ENCODE data around the gene RNASE9.
"Not testable (repeated sequence)": the region's sequence is repeated elsewhere in the genome, so short reads cannot be mapped to it uniquely, and the experiment has no call there.

The RNASE9 gene

GRCh38 chr14:20601522-20601921, 40.7 kb upstream of the RNASE9 start:
- Histone ChIP-seq H3K27me3 (ENCODE audit: control insufficient read depth in 1 of 2, insufficient read depth in 2 of 2, low read length in 2 of 2) (no peaks in the 10 kb centered on the region), H3K27ac (ENCODE audit: low read length) (no peak overlapping the region), H3K9me3 (ENCODE audit: control insufficient read depth in 2 of 2, low read length in 2 of 2) (no peaks in the 10 kb centered on the region), H3K4me1 (ENCODE audit: control insufficient read depth, insufficient read depth, low read length) (no peaks in the 10 kb centered on the region), H3K4me3 (ENCODE audit: low read length in 2 of 2) (no peak overlapping the region), H3K9ac (ENCODE audit: low read length in 2 of 2) (no peak overlapping the region), H3K36me3 (ENCODE audit: control insufficient read depth in 2 of 2, insufficient read depth in 2 of 2, low read length in 2 of 2) (no peaks in the 10 kb centered on the region)

- no peak overlapping the region for H3K27ac ChIP-seq (ENCODE audit: low read length)
- no peaks in the 10 kb centered on the region for H3K27me3 ChIP-seq (ENCODE audit: control insufficient read depth in 1 of 2, insufficient read depth in 2 of 2, low read length in 2 of 2)
- no peaks in the 10 kb centered on the region for H3K9me3 ChIP-seq (ENCODE audit: control insufficient read depth in 2 of 2, low read length in 2 of 2)
- H3K4me3 ChIP-seq (ENCODE audit: low read length in 2 of 2) = no peak overlapping the region
- H3K36me3 ChIP-seq (ENCODE audit: control insufficient read depth in 2 of 2, insufficient read depth in 2 of 2, low read length in 2 of 2) = no peaks in the 10 kb centered on the region
- H3K4me1 ChIP-seq (ENCODE audit: control insufficient read depth, insufficient read depth, low read length) = no peaks in the 10 kb centered on the region
- no peak overlapping the region for H3K9ac ChIP-seq (ENCODE audit: low read length in 2 of 2)
These were observed 36.3 kb upstream of the RNASE9 start for GRCh38 chr14:20597108-20597507.

DNA sequence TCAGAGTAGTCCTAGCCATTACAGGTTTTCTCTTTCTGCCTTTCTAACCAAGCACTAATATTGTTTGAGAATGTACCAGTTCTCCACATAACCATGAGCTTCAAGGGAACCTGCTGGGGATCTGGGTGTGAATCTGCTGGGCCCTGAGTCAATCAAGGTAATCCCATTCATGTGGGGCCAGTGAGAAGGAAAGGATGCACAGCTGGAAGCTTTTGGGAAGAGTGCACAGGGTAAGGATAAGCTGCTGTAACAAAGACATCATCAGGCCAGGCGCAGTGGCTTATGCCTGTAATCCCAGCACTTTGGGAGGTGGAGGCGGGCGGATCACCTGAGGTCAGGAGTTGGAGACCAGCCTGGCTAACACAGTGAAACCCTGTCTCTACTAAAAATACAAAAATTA, 34.9 kb upstream of the RNASE9 start:
- not testable (repeated sequence) for H3K36me3 ChIP-seq (ENCODE audit: control insufficient read depth in 2 of 2, insufficient read depth in 2 of 2, low read length in 2 of 2); H3K4me3 ChIP-seq (ENCODE audit: low read length in 2 of 2); H3K4me1 ChIP-seq (ENCODE audit: control insufficient read depth, insufficient read depth, low read length); H3K9ac ChIP-seq (ENCODE audit: low read length in 2 of 2); H3K27ac ChIP-seq (ENCODE audit: low read length); H3K9me3 ChIP-seq (ENCODE audit: control insufficient read depth in 2 of 2, low read length in 2 of 2); H3K27me3 ChIP-seq (ENCODE audit: control insufficient read depth in 1 of 2, insufficient read depth in 2 of 2, low read length in 2 of 2)

DNA sequence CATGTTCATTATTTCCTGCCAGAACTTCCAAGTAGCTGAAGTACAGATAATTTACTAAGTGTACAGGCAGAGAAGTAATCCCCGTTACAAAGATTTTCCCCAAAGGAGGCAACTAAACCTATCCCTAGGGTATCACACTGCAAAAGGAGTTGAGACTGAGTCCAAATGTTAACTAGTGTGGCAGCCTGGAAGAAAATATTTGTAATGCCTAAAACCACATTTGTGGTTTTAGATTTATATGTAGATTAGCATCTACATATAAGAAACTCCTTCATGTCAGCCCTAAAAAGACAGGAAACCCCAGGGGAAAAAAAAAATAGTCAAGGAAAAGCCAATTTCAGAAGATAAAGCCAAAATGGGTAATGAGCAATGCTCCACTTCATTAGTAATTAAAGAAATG, 31.7 kb upstream of the RNASE9 start:
- Histone ChIP-seq H3K4me3 (ENCODE audit: low read length in 2 of 2) (no peak overlapping the region), H3K36me3 (ENCODE audit: control insufficient read depth in 2 of 2, insufficient read depth in 2 of 2, low read length in 2 of 2) (no peaks in the 10 kb centered on the region), H3K9ac (ENCODE audit: low read length in 2 of 2) (no peak overlapping the region), H3K27me3 (ENCODE audit: control insufficient read depth in 1 of 2, insufficient read depth in 2 of 2, low read length in 2 of 2) (peaks cover 0 to 4% of the 10 kb centered on the region in 2 donors), H3K27ac (ENCODE audit: low read length) (no peak overlapping the region), H3K9me3 (ENCODE audit: control insufficient read depth in 2 of 2, low read length in 2 of 2) (no peaks in the 10 kb centered on the region), H3K4me1 (ENCODE audit: control insufficient read depth, insufficient read depth, low read length) (no peaks in the 10 kb centered on the region)

- H3K9me3 ChIP-seq (ENCODE audit: control insufficient read depth in 2 of 2, low read length in 2 of 2) = no peaks in the 10 kb centered on the region
- no peaks in the 10 kb centered on the region for H3K4me1 ChIP-seq (ENCODE audit: control insufficient read depth, insufficient read depth, low read length)
- H3K9ac ChIP-seq (ENCODE audit: low read length in 2 of 2) = no peak within 1 kb of the TSS
- no peak within 1 kb of the TSS for H3K27ac ChIP-seq (ENCODE audit: low read length)
- H3K27me3 ChIP-seq (ENCODE audit: control insufficient read depth in 1 of 2, insufficient read depth in 2 of 2, low read length in 2 of 2) = peaks cover 0 to 4% of the 10 kb centered on the region in 2 donors
- no peaks in the 10 kb centered on the region for H3K36me3 ChIP-seq (ENCODE audit: control insufficient read depth in 2 of 2, insufficient read depth in 2 of 2, low read length in 2 of 2)
- no peak within 1 kb of the TSS for H3K4me3 ChIP-seq (ENCODE audit: low read length in 2 of 2)
These were observed 30.4 kb upstream of the RNASE9 start, which contains the start of gene RNASE12 for GRCh38 chr14:20591235-20591634. Gene RNASE12 (minus strand): TSS chr14:20591376. CDS start chr14:20590723, 653 bp downstream.

DNA sequence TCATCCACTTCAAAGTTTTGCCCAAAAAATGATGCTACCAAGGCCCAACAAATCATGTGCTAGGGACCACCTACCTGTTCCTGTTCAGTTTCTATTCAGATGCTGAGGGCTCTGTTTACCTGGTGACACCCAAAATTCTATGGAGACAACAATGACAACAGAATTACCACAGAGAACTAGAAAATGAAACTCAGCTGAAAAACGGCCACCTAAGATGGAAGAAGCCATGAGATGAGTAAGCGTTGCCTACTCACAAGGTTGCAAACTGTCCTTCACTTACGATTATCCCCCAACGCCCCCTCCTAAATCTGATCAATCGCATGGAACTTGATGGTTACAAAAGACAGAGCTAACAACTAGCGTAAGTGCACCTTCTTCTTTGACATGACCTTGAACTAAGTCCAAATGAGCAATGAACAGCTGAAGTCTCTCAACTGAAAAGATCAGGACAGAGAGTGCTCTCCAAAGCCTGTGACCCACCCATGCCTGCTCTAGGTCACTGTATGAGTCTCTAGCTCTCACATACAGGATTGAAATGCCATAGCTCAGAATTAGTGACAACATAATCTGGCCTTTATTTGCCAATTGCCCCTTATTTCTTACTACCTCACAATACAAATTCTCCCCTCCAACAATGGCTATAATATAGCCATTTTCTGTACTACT, 26.8 kb upstream of the RNASE9 start, which contains the start of gene RNASE11:
RNASE11 (minus strand) TSS at position 513 of the 666 bp plus-strand sequence.
- H3K4me1 ChIP-seq (ENCODE audit: control insufficient read depth, insufficient read depth, low read length) = no peaks in the 10 kb centered on the region
- no peaks in the 10 kb centered on the region for H3K9me3 ChIP-seq (ENCODE audit: control insufficient read depth in 2 of 2, low read length in 2 of 2)
- no peak within 1 kb of the TSS for H3K27ac ChIP-seq (ENCODE audit: low read length)
- no peaks in the 10 kb centered on the region for H3K36me3 ChIP-seq (ENCODE audit: control insufficient read depth in 2 of 2, insufficient read depth in 2 of 2, low read length in 2 of 2)
- no peak within 1 kb of the TSS for H3K9ac ChIP-seq (ENCODE audit: low read length in 2 of 2)
- H3K4me3 ChIP-seq (ENCODE audit: low read length in 2 of 2) = no peak within 1 kb of the TSS
- peaks cover 0 to 4% of the 10 kb centered on the region in 2 donors for H3K27me3 ChIP-seq (ENCODE audit: control insufficient read depth in 1 of 2, insufficient read depth in 2 of 2, low read length in 2 of 2)

DNA sequence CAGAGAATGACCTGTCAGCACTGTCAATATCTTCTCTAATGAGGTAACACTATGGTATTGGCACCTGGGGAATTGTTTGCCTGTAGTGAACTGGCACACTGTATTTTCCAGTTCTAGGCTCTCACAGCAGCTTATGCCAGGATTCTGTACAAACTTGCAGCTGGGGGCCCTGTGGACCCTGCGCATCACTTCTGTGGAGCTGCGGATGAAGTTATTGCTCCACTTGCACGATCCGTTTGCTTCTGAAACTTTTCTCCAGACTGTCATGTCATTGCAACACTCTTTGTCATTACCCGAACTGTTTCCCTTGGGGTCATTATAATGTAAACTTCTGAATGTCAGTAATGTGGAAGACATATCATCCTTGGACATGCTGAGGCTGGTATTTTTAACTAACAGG, 23.1 kb upstream of the RNASE9 start:
- Histone ChIP-seq H3K9ac (ENCODE audit: low read length in 2 of 2) (no peak overlapping the region), H3K4me3 (ENCODE audit: low read length in 2 of 2) (no peak overlapping the region), H3K36me3 (ENCODE audit: control insufficient read depth in 2 of 2, insufficient read depth in 2 of 2, low read length in 2 of 2) (no peaks in the 10 kb centered on the region), H3K4me1 (ENCODE audit: control insufficient read depth, insufficient read depth, low read length) (no peaks in the 10 kb centered on the region), H3K27ac (ENCODE audit: low read length) (no peak overlapping the region), H3K9me3 (ENCODE audit: control insufficient read depth in 2 of 2, low read length in 2 of 2) (no peaks in the 10 kb centered on the region), H3K27me3 (ENCODE audit: control insufficient read depth in 1 of 2, insufficient read depth in 2 of 2, low read length in 2 of 2) (no peaks in the 10 kb centered on the region)

DNA sequence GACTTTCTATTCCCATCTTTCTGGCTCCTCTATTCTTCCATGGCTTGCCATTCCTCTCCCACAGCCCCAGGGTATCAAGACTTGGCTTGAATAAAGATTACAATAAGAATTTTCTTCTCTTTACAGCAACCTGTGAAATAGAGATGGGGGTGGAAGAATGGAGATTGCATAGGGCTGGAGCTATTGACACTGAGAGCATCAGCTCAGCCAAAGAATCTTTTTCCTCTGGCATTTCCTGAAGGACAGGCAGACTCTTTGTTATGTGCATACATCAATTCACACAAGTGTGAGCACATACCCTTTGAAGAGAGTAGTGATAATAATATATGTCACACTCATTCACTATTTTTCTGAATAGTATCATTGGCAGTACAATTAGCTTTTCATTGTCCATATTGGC, 22.3 kb upstream of the RNASE9 start:
- no peaks in the 10 kb centered on the region for H3K27me3 ChIP-seq (ENCODE audit: control insufficient read depth in 1 of 2, insufficient read depth in 2 of 2, low read length in 2 of 2)
- no peaks in the 10 kb centered on the region for H3K36me3 ChIP-seq (ENCODE audit: control insufficient read depth in 2 of 2, insufficient read depth in 2 of 2, low read length in 2 of 2)
- H3K4me1 ChIP-seq (ENCODE audit: control insufficient read depth, insufficient read depth, low read length) = no peaks in the 10 kb centered on the region
- no peak overlapping the region for H3K27ac ChIP-seq (ENCODE audit: low read length)
- no peaks in the 10 kb centered on the region for H3K9me3 ChIP-seq (ENCODE audit: control insufficient read depth in 2 of 2, low read length in 2 of 2)
- no peak overlapping the region for H3K4me3 ChIP-seq (ENCODE audit: low read length in 2 of 2)
- H3K9ac ChIP-seq (ENCODE audit: low read length in 2 of 2) = no peak overlapping the region

GRCh38 chr14:20580242-20580641, 19.4 kb upstream of the RNASE9 start:
- Histone ChIP-seq H3K27ac (ENCODE audit: low read length) (no peak overlapping the region), H3K36me3 (ENCODE audit: control insufficient read depth in 2 of 2, insufficient read depth in 2 of 2, low read length in 2 of 2) (no peaks in the 10 kb centered on the region), H3K4me3 (ENCODE audit: low read length in 2 of 2) (no peak overlapping the region), H3K4me1 (ENCODE audit: control insufficient read depth, insufficient read depth, low read length) (no peaks in the 10 kb centered on the region), H3K9ac (ENCODE audit: low read length in 2 of 2) (no peak overlapping the region), H3K9me3 (ENCODE audit: control insufficient read depth in 2 of 2, low read length in 2 of 2) (no peaks in the 10 kb centered on the region), H3K27me3 (ENCODE audit: control insufficient read depth in 1 of 2, insufficient read depth in 2 of 2, low read length in 2 of 2) (no peaks in the 10 kb centered on the region)

GRCh38 chr14:20578784-20579502, 18.1 kb upstream of the RNASE9 start:
- Histone ChIP-seq H3K4me3 (ENCODE audit: low read length in 2 of 2) (no peak overlapping the region), H3K27ac (ENCODE audit: low read length) (no peak overlapping the region), H3K4me1 (ENCODE audit: control insufficient read depth, insufficient read depth, low read length) (no peaks in the 10 kb centered on the region), H3K9ac (ENCODE audit: low read length in 2 of 2) (no peak overlapping the region), H3K27me3 (ENCODE audit: control insufficient read depth in 1 of 2, insufficient read depth in 2 of 2, low read length in 2 of 2) (no peaks in the 10 kb centered on the region), H3K36me3 (ENCODE audit: control insufficient read depth in 2 of 2, insufficient read depth in 2 of 2, low read length in 2 of 2) (no peaks in the 10 kb centered on the region), H3K9me3 (ENCODE audit: control insufficient read depth in 2 of 2, low read length in 2 of 2) (no peaks in the 10 kb centered on the region)

GRCh38 chr14:20578325-20578724, 17.5 kb upstream of the RNASE9 start:
- no peak overlapping the region for H3K27ac ChIP-seq (ENCODE audit: low read length)
- H3K4me1 ChIP-seq (ENCODE audit: control insufficient read depth, insufficient read depth, low read length) = no peaks in the 10 kb centered on the region
- H3K9me3 ChIP-seq (ENCODE audit: control insufficient read depth in 2 of 2, low read length in 2 of 2) = no peaks in the 10 kb centered on the region
- no peak overlapping the region for H3K9ac ChIP-seq (ENCODE audit: low read length in 2 of 2)
- no peaks in the 10 kb centered on the region for H3K27me3 ChIP-seq (ENCODE audit: control insufficient read depth in 1 of 2, insufficient read depth in 2 of 2, low read length in 2 of 2)
- H3K4me3 ChIP-seq (ENCODE audit: low read length in 2 of 2) = no peak overlapping the region
- H3K36me3 ChIP-seq (ENCODE audit: control insufficient read depth in 2 of 2, insufficient read depth in 2 of 2, low read length in 2 of 2) = no peaks in the 10 kb centered on the region

Data from stomach smooth muscle (tissue), 2 donors.